Thymus (tissue), 11 donors: Measurements from ENCODE around the gene RASSF5. TPM values are rescaled to one million over a fixed set of nuclear protein-coding genes. Genes with fewer than 3 reads are reported as not detected.
"Not testable (repeated sequence)": the region's sequence is repeated elsewhere in the genome, so short reads cannot be mapped to it uniquely, and the experiment has no call there.

Experiments
- DNase-seq, 9 donors: peaks; one replicate each; pipeline ENCODE4 v3.0.0-alpha.2; 2013; ENCODE audit warnings: low spot score in 9 of 9, low read depth in 6 of 9, missing footprints in 1 of 9
- H3K27ac ChIP-seq, 2 donors: one replicate each; pipeline ENCODE4 v1.5.1; 2013; ENCODE audit warnings: control low read depth in 1 of 2, low read depth in 1 of 2, low read length in 1 of 2, mild to moderate bottlenecking in 1 of 2, moderate library complexity in 1 of 2
- H3K27me3 ChIP-seq, 2 donors: one replicate each; pipeline ENCODE4 v1.5.1; 2013; ENCODE audit warnings: low read length in 1 of 2; ENCODE audit not compliant: control insufficient read depth in 2 of 2, insufficient read depth in 1 of 2
- H3K36me3 ChIP-seq, 2 donors: one replicate each; pipeline ENCODE4 v1.5.1; 2013; ENCODE audit warnings: low read length in 1 of 2, mild to moderate bottlenecking in 1 of 2, moderate library complexity in 1 of 2; ENCODE audit not compliant: control insufficient read depth in 2 of 2, insufficient read depth in 2 of 2
- H3K4me1 ChIP-seq, 2 donors: one replicate each; pipeline ENCODE4 v1.5.1; 2013; ENCODE audit warnings: low read length in 2 of 2; ENCODE audit not compliant: control insufficient read depth in 2 of 2, insufficient read depth in 2 of 2
- H3K4me3 ChIP-seq, 2 donors: one replicate each; pipeline ENCODE4 v1.5.1; 2013; ENCODE audit warnings: low read length in 2 of 2, control low read depth in 1 of 2, mild to moderate bottlenecking in 1 of 2
- H3K9me3 ChIP-seq, 2 donors: one replicate each; pipeline ENCODE4 v1.5.1; 2013; ENCODE audit warnings: low read length in 1 of 2, mild to moderate bottlenecking in 1 of 2; ENCODE audit not compliant: control insufficient read depth in 2 of 2, insufficient read depth in 1 of 2
- WGBS: extraction: QIAGEN DNeasy Blood & Tissue Kit; methylation state at CpG from one replicate; pipeline ENCODE4 v1.1.7; 2013; 5-methylcytosine and 5-hydroxymethylcytosine counted together
- polyA plus RNA-seq: library from polyadenylated mRNA; stranded (reverse); fragments of 200-250 nt; gene quantifications from one replicate; pipeline ENCODE4 v1.2.3, GENCODE V29; 2013
- total RNA-seq: library from RNA; stranded (reverse); fragments of 120-200 nt; gene quantifications from one replicate; pipeline ENCODE4 v1.2.4, GENCODE V29; 2013
- donor health status: healthy.

RASSF5 gene
- total and polyA plus RNA-seq, 2 donors, result 54.3 to 73.4 TPM

- Histone ChIP-seq H3K9me3 (no peaks in the 10 kb centered on the region), H3K4me3 (no peak overlapping the region), H3K27me3 (no peaks in the 10 kb centered on the region), H3K27ac (peak overlapping the region; percentile 45 to 85), H3K36me3 (peaks cover 29 to 63% of the 10 kb centered on the region in 2 donors), H3K4me1 (peaks cover 66 to 95% of the 10 kb centered on the region in 2 donors)
- DNase-seq, result no peak
- 89% methylated on average over 10 of the region's 10 CpGs for WGBS
These were observed 71.0 kb downstream of the RASSF5 start for GRCh38 chr1:206578068-206578977.

DNA sequence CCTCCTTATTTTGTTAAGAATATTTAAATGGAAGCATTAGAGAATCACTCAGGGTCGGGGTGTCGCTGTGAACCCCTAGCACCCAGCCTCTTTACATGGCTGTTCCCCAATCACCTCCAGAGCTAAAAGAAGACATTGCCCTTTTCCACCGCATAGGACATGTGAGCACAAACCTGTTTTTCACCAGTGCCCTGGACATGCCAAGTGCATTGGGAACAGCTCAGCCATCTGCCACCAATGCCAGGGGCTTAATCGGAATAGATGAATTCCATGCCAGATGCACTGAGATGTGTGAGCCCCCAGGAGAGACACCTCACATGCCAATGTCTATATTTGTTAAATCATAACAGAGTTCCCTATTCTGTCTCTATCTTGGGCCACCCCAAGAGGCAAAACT is 71.6 kb downstream of the RASSF5 start:
- Histone ChIP-seq H3K27ac (peak overlapping the region; percentile 85 to 86), H3K9me3 (no peaks in the 10 kb centered on the region), H3K4me1 (peaks cover 61 to 93% of the 10 kb centered on the region in 2 donors), H3K4me3 (no peak overlapping the region), H3K27me3 (no peaks in the 10 kb centered on the region), H3K36me3 (peaks cover 33 to 63% of the 10 kb centered on the region in 2 donors)
- WGBS, result 96% methylated on average over 4 of the region's 4 CpGs
- DNase-seq, result no peak

DNA sequence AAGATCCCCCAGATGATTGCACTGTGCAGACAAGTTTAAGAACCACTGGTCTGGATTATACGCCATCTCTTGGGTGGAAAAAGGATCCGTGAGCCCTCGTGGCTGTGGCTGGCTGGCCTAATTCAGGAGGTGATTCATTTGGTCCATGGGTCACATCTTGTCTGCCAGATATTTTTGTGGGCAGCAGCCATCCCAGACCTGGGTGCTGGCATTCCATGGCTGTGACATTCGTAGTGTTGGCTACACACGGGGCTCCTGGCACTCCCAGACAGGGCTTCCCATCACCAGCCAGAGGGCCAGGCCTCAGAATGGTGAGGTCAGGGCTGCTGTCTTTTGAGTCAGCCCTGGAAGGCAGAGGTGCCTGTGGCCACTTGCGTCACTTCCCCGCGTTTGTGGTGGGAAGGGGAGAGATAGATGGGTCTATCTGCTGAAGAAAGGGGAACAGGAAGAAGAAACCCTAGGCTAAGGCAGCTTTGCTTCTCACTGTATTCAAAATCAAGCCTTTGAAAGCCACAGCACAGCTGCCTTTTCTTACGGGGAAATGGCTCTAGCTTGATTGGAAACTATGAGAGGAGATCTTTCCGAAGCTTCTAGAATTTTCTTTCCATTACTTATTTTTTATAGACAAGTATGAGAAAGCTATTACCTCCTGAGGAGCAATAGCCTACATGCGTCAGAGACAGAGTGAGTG is 72.6 kb downstream of the RASSF5 start:
- Histone ChIP-seq H3K36me3 (peaks cover 39 to 69% of the 10 kb centered on the region in 2 donors), H3K27ac (peak overlapping the region; percentile 86), H3K9me3 (no peaks in the 10 kb centered on the region), H3K27me3 (no peaks in the 10 kb centered on the region), H3K4me3 (peak overlapping the region in 1 of 2 donors; percentile 18), H3K4me1 (peaks cover 53 to 84% of the 10 kb centered on the region in 2 donors)
- 32% methylated on average over 11 of the region's 11 CpGs for WGBS
- peak in 4 of 9 donors; percentile 67 to 87 (median 74) for DNase-seq

GRCh38 chr1:206580438-206581113 is 73.2 kb downstream of the RASSF5 start:
- 91% methylated on average over 8 of the region's 8 CpGs for WGBS
- H3K27me3 ChIP-seq, result no peaks in the 10 kb centered on the region
- peak overlapping the region in 1 of 2 donors; percentile 18 for H3K4me3 ChIP-seq
- DNase-seq, result no peak
- H3K36me3 ChIP-seq, result peaks cover 46 to 76% of the 10 kb centered on the region in 2 donors
- no peaks in the 10 kb centered on the region for H3K9me3 ChIP-seq
- H3K27ac ChIP-seq, result peak overlapping the region; percentile 86
- peaks cover 48 to 77% of the 10 kb centered on the region in 2 donors for H3K4me1 ChIP-seq

- H3K36me3 ChIP-seq, result peaks cover 51 to 79% of the 10 kb centered on the region in 2 donors
- not testable (repeated sequence) for DNase-seq
These were observed 73.8 kb downstream of the RASSF5 start for GRCh38 chr1:206581114-206581497.

GRCh38 chr1:206581571-206581981 is 74.2 kb downstream of the RASSF5 start:
- DNase-seq, result no peak

More at GRCh38 chr1:206581114-206581497, 73.8 kb downstream of the RASSF5 start:
- 98% methylated on average over 7 of the region's 7 CpGs for whole genome bisulfite sequencing
- not testable (repeated sequence) for H3K9me3 ChIP-seq, H3K4me3 ChIP-seq, H3K27me3 ChIP-seq
- Histone ChIP-seq H3K27ac (peak overlapping the region in 1 of 2 donors; percentile 86), H3K4me1 (peaks cover 43 to 72% of the 10 kb centered on the region in 2 donors)

DNA sequence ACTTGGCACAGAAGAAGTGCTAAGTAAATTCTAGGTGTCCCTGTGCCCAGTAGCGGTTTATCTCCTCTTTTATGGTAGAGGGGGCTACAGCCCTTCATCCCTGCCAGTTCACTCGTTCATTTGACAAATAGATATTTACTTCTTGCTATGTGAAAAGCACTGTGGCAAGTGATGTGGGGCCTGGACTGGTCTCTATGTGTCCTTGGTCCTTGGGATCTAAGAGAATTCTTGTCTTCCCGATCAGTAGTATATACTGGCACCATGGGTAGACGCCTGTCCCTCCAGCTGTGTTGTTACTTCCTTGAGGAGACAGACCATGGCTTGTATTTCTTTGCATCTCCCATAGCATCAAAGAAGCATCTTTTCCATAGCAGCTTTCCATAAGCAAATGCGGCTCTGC is 75.2 kb downstream of the RASSF5 start:
- DNase-seq, result no peak
- Histone ChIP-seq H3K27me3 (no peaks in the 10 kb centered on the region), H3K4me1 (peaks cover 40 to 60% of the 10 kb centered on the region in 2 donors), H3K36me3 (peaks cover 62 to 82% of the 10 kb centered on the region in 2 donors), H3K9me3 (no peaks in the 10 kb centered on the region), H3K27ac (peak overlapping the region in 1 of 2 donors; percentile 45), H3K4me3 (no peak overlapping the region)
- 97% methylated on average over 5 of the region's 5 CpGs for WGBS

More at GRCh38 chr1:206581571-206581981, 74.2 kb downstream of the RASSF5 start:
- WGBS, result 41% methylated on average over 10 of the region's 10 CpGs
- Histone ChIP-seq H3K4me1 (peaks cover 40 to 67% of the 10 kb centered on the region in 2 donors), H3K27ac (peak overlapping the region; percentile 10 to 61), H3K27me3 (no peaks in the 10 kb centered on the region), H3K9me3 (no peaks in the 10 kb centered on the region), H3K4me3 (no peak overlapping the region), H3K36me3 (peaks cover 53 to 80% of the 10 kb centered on the region in 2 donors)

- peaks cover 40 to 55% of the 10 kb centered on the region in 2 donors for H3K4me1 ChIP-seq
- no peaks in the 10 kb centered on the region for H3K27me3 ChIP-seq
- H3K36me3 ChIP-seq, result peaks cover 64 to 86% of the 10 kb centered on the region in 2 donors
- H3K27ac ChIP-seq, result peak overlapping the region; percentile 43 to 46
- no peaks in the 10 kb centered on the region for H3K9me3 ChIP-seq
- H3K4me3 ChIP-seq, result no peak overlapping the region
- peak in 1 of 9 donors; percentile 35 for DNase-seq
- 91% methylated on average over 18 of the region's 18 CpGs for WGBS
These were observed 75.8 kb downstream of the RASSF5 start for GRCh38 chr1:206582971-206583706.
